Measurements from ENCODE around the gene BSG.

DNA sequence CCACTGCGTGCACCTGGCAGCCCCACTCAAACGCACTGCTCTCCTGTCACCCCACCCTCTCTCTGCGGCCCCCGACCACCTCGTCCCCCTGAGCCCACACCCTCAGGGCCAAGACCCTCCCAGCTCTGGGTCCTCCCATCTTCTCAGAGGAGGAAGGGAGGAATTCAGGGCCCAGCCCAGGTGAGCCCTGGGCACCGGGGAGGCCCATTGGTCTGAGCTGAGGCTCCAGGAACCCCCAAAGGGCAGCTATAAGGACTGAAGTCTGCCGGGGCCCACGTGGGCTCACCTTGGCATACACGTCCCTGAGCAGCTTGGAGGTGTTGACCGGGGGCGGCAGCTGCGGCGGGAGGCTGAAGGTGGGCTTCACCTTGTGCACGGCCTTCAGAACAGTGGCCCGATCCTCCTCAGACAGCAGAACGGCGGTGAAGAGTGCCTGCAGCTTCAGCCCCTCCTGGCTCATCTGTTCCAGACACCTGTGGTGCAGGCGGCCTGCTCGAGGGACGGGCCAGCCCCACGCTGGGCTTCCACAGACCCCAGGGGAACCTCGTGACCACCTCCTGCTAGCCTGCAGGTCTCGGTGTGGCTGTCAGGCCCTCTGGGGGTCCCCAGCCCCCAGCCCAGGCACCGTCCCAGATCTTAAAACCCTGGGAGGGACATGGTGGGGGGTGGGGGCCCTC lies 52.2 kb downstream of the BSG start:
- no peak for TF ChIP-seq ZNF266 (tag by site-specific recombination; IDR thresholded peaks at IDR 0.05; ENCODE audit: low read depth)
- TF ChIP-seq ZNF501 (tag by site-specific recombination; IDR thresholded peaks at IDR 0.05) = no peak
- TF ChIP-seq, protein P1, sequence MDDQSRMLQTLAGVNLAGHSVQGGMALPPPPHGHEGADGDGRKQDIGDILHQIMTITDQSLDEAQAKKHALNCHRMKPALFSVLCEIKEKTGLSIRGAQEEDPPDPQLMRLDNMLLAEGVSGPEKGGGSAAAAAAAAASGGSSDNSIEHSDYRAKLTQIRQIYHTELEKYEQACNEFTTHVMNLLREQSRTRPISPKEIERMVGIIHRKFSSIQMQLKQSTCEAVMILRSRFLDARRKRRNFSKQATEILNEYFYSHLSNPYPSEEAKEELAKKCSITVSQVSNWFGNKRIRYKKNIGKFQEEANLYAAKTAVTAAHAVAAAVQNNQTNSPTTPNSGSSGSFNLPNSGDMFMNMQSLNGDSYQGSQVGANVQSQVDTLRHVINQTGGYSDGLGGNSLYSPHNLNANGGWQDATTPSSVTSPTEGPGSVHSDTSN (CRISPR knock-in tag; IDR thresholded peaks at IDR 0.05) = no peak
- TF ChIP-seq, protein P2, sequence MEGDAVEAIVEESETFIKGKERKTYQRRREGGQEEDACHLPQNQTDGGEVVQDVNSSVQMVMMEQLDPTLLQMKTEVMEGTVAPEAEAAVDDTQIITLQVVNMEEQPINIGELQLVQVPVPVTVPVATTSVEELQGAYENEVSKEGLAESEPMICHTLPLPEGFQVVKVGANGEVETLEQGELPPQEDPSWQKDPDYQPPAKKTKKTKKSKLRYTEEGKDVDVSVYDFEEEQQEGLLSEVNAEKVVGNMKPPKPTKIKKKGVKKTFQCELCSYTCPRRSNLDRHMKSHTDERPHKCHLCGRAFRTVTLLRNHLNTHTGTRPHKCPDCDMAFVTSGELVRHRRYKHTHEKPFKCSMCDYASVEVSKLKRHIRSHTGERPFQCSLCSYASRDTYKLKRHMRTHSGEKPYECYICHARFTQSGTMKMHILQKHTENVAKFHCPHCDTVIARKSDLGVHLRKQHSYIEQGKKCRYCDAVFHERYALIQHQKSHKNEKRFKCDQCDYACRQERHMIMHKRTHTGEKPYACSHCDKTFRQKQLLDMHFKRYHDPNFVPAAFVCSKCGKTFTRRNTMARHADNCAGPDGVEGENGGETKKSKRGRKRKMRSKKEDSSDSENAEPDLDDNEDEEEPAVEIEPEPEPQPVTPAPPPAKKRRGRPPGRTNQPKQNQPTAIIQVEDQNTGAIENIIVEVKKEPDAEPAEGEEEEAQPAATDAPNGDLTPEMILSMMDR (tag by site-specific recombination; IDR thresholded peaks at IDR 0.05) = no peak
- no peak for TF ChIP-seq ZNF777 (tag by site-specific recombination; IDR thresholded peaks at IDR 0.05; ENCODE audit: borderline replicate concordance)
- no peak for TF ChIP-seq ZNF571 (tag by site-specific recombination; IDR thresholded peaks at IDR 0.05)
- no peak for TF ChIP-seq ZBTB8A (tag by site-specific recombination; IDR thresholded peaks at IDR 0.05)
- TF ChIP-seq, protein P3, sequence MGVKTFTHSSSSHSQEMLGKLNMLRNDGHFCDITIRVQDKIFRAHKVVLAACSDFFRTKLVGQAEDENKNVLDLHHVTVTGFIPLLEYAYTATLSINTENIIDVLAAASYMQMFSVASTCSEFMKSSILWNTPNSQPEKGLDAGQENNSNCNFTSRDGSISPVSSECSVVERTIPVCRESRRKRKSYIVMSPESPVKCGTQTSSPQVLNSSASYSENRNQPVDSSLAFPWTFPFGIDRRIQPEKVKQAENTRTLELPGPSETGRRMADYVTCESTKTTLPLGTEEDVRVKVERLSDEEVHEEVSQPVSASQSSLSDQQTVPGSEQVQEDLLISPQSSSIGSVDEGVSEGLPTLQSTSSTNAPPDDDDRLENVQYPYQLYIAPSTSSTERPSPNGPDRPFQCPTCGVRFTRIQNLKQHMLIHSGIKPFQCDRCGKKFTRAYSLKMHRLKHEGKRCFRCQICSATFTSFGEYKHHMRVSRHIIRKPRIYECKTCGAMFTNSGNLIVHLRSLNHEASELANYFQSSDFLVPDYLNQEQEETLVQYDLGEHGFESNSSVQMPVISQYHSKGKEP (tag by site-specific recombination; IDR thresholded peaks at IDR 0.05) = no peak
- TF ChIP-seq, protein P4, sequence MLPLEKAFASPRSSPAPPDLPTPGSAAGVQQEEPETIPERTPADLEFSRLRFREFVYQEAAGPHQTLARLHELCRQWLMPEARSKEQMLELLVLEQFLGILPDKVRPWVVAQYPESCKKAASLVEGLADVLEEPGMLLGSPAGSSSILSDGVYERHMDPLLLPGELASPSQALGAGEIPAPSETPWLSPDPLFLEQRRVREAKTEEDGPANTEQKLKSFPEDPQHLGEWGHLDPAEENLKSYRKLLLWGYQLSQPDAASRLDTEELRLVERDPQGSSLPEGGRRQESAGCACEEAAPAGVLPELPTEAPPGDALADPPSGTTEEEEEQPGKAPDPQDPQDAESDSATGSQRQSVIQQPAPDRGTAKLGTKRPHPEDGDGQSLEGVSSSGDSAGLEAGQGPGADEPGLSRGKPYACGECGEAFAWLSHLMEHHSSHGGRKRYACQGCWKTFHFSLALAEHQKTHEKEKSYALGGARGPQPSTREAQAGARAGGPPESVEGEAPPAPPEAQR (tag by site-specific recombination; IDR thresholded peaks at IDR 0.05) = no peak
